MG63 (cell line): ENCODE measurements around the gene PPARG. TPM values are rescaled to one million over a fixed set of nuclear protein-coding genes. Genes with fewer than 3 reads are reported as not detected.

ENCODE experiments used
- DNase-seq: peaks from one replicate; pipeline ENCODE4 v3.0.0-alpha.2; 2020
- H3K27me3 ChIP-seq: fragments of 250-450 bp; sonication (Bioruptor Pico); 2 replicates; pipeline ENCODE4 v1.5.1; 2020; ENCODE audit warnings: mild to moderate bottlenecking, moderate library complexity
- H3K36me3 ChIP-seq: fragments of 250-450 bp; sonication (Bioruptor Pico); 2 replicates; pipeline ENCODE4 v1.5.1; 2020; ENCODE audit warnings: mild to moderate bottlenecking, moderate library complexity
- H3K4me3 ChIP-seq: fragments of 250-450 bp; sonication (Bioruptor Pico); 2 replicates; pipeline ENCODE4 v1.5.1; 2020; ENCODE audit warnings: mild to moderate bottlenecking, moderate library complexity
- H3K9me3 ChIP-seq: fragments of 250-450 bp; sonication (Bioruptor Pico); 2 replicates; pipeline ENCODE4 v1.5.1; 2020; ENCODE audit warnings: mild to moderate bottlenecking, moderate library complexity
- total RNA-seq: library from RNA; depleted of rRNA; stranded (reverse); fragments of >200 nt; shearing (Covaris generic); gene quantifications from 2 replicates; pipeline ENCODE4 v1.2.3, GENCODE V29; 2014; ENCODE audit warnings: low replicate concordance

The PPARG gene
- total RNA-seq, 1 experiment from 2014 or later, result 7.2 TPM

GRCh38 chr3:12349895-12350811 is 61.3 kb downstream of the PPARG start:
- DNase-seq, result no peak
- no peaks in the 10 kb centered on the region for H3K27me3 ChIP-seq
- no peaks in the 10 kb centered on the region for H3K36me3 ChIP-seq
- no peaks in the 10 kb centered on the region for H3K9me3 ChIP-seq
- no peak overlapping the region for H3K4me3 ChIP-seq

- H3K27me3 ChIP-seq, result no peaks in the 10 kb centered on the region
- H3K4me3 ChIP-seq, result no peak overlapping the region
- DNase-seq, result peak; percentile 2
- no peaks in the 10 kb centered on the region for H3K9me3 ChIP-seq
- no peaks in the 10 kb centered on the region for H3K36me3 ChIP-seq
These were observed 62.3 kb downstream of the PPARG start for GRCh38 chr3:12351145-12351544.

GRCh38 chr3:12352253-12352652 is 63.4 kb downstream of the PPARG start:
- Histone ChIP-seq H3K27me3 (no peaks in the 10 kb centered on the region), H3K4me3 (no peak overlapping the region), H3K9me3 (no peaks in the 10 kb centered on the region), H3K36me3 (no peaks in the 10 kb centered on the region)
- no peak for DNase-seq

- H3K4me3 ChIP-seq, result no peak overlapping the region
- no peaks in the 10 kb centered on the region for H3K27me3 ChIP-seq
- no peaks in the 10 kb centered on the region for H3K9me3 ChIP-seq
- H3K36me3 ChIP-seq, result no peaks in the 10 kb centered on the region
- DNase-seq, result no peak
These were observed 63.9 kb downstream of the PPARG start for GRCh38 chr3:12352755-12353154.

GRCh38 chr3:12353796-12354525 is 65.1 kb downstream of the PPARG start:
- no peaks in the 10 kb centered on the region for H3K9me3 ChIP-seq
- H3K4me3 ChIP-seq, result no peak overlapping the region
- no peak for DNase-seq

GRCh38 chr3:12356175-12356574 is 67.3 kb downstream of the PPARG start:
- Histone ChIP-seq H3K4me3 (no peak overlapping the region), H3K36me3 (no peaks in the 10 kb centered on the region), H3K27me3 (no peaks in the 10 kb centered on the region), H3K9me3 (no peaks in the 10 kb centered on the region)
- no peak for DNase-seq

More at GRCh38 chr3:12353796-12354525, 65.1 kb downstream of the PPARG start:
- H3K27me3 ChIP-seq, result no peaks in the 10 kb centered on the region
- no peaks in the 10 kb centered on the region for H3K36me3 ChIP-seq

GRCh38 chr3:12356996-12357395 is 68.1 kb downstream of the PPARG start:
- no peaks in the 10 kb centered on the region for H3K36me3 ChIP-seq
- no peaks in the 10 kb centered on the region for H3K9me3 ChIP-seq
- DNase-seq, result no peak
- no peak overlapping the region for H3K4me3 ChIP-seq
- no peaks in the 10 kb centered on the region for H3K27me3 ChIP-seq

- no peaks in the 10 kb centered on the region for H3K9me3 ChIP-seq
- no peaks in the 10 kb centered on the region for H3K36me3 ChIP-seq
- no peak for DNase-seq
- H3K27me3 ChIP-seq, result no peaks in the 10 kb centered on the region
- no peak overlapping the region for H3K4me3 ChIP-seq
These were observed 68.6 kb downstream of the PPARG start for GRCh38 chr3:12357456-12357855.

- H3K9me3 ChIP-seq, result no peaks in the 10 kb centered on the region
- H3K4me3 ChIP-seq, result no peak overlapping the region
- no peaks in the 10 kb centered on the region for H3K36me3 ChIP-seq
- H3K27me3 ChIP-seq, result no peaks in the 10 kb centered on the region
- DNase-seq, result no peak
These were observed 74.7 kb downstream of the PPARG start for GRCh38 chr3:12363397-12364195.

- Histone ChIP-seq H3K27me3 (no peaks in the 10 kb centered on the region), H3K9me3 (no peaks in the 10 kb centered on the region), H3K4me3 (no peak overlapping the region), H3K36me3 (no peaks in the 10 kb centered on the region)
- DNase-seq, result no peak
These were observed 78.5 kb downstream of the PPARG start for GRCh38 chr3:12367346-12367745.

GRCh38 chr3:12369029-12369428 is 80.2 kb downstream of the PPARG start:
- Histone ChIP-seq H3K9me3 (no peaks in the 10 kb centered on the region), H3K27me3 (no peaks in the 10 kb centered on the region), H3K36me3 (no peaks in the 10 kb centered on the region), H3K4me3 (no peak overlapping the region)
- DNase-seq, result no peak

- Histone ChIP-seq H3K4me3 (no peak overlapping the region), H3K36me3 (no peaks in the 10 kb centered on the region), H3K27me3 (no peaks in the 10 kb centered on the region), H3K9me3 (no peaks in the 10 kb centered on the region)
- DNase-seq, result no peak
These were observed 80.7 kb downstream of the PPARG start for GRCh38 chr3:12369598-12369997.

GRCh38 chr3:12370758-12371157 is 81.9 kb downstream of the PPARG start:
- no peak for DNase-seq
- H3K4me3 ChIP-seq, result no peak overlapping the region
- no peaks in the 10 kb centered on the region for H3K36me3 ChIP-seq
- no peaks in the 10 kb centered on the region for H3K9me3 ChIP-seq
- no peaks in the 10 kb centered on the region for H3K27me3 ChIP-seq

- H3K4me3 ChIP-seq, result no peak overlapping the region
- DNase-seq, result peak; percentile 15
- H3K9me3 ChIP-seq, result no peaks in the 10 kb centered on the region
- no peaks in the 10 kb centered on the region for H3K27me3 ChIP-seq
- no peaks in the 10 kb centered on the region for H3K36me3 ChIP-seq
These were observed 82.8 kb downstream of the PPARG start for GRCh38 chr3:12371525-12372140.

GRCh38 chr3:12372741-12373280 is 83.9 kb downstream of the PPARG start:
- Histone ChIP-seq H3K4me3 (no peak overlapping the region), H3K36me3 (no peaks in the 10 kb centered on the region), H3K27me3 (no peaks in the 10 kb centered on the region), H3K9me3 (no peaks in the 10 kb centered on the region)
- no peak for DNase-seq

GRCh38 chr3:12375572-12375971 is 86.7 kb downstream of the PPARG start:
- H3K9me3 ChIP-seq, result no peaks in the 10 kb centered on the region
- no peaks in the 10 kb centered on the region for H3K36me3 ChIP-seq
- DNase-seq, result no peak
- no peaks in the 10 kb centered on the region for H3K27me3 ChIP-seq
- no peak overlapping the region for H3K4me3 ChIP-seq
